Omental fat pad (tissue), 4 donors: ENCODE data around the gene UTF1. TPM values are rescaled to one million over a fixed set of nuclear protein-coding genes. Genes with fewer than 3 reads are reported as not detected.

Experiments used
- ATAC-seq: fragments of 150-250 bp; one replicate; pipeline ENCODE4 v1.9.1; 2016; ENCODE audit warnings: mild to moderate bottlenecking, moderate library complexity; ENCODE audit not compliant: low FRiP score
- DNase-seq: peaks from one replicate; pipeline ENCODE4 v3.0.0-alpha.2; 2019; ENCODE audit warnings: low spot score
- total RNA-seq, 4 donors: library from RNA; depleted of rRNA; stranded (reverse); fragments of >200 nt; gene quantifications; one replicate each; pipeline ENCODE4 v1.1.0, GENCODE V29; 2016
- TF ChIP-seq, protein P1 (sequence below), 3 donors: fragments of 450-650 bp; IDR thresholded peaks; one replicate each; pipeline ENCODE4 v1.5.1; 2016 to 2017; ENCODE audit warnings: antibody characterized with exemption in 3 of 3, mild to moderate bottlenecking in 3 of 3, moderate library complexity in 2 of 3

The UTF1 gene
- total RNA-seq, 4 donors from 2014 or later: not detected

DNA sequence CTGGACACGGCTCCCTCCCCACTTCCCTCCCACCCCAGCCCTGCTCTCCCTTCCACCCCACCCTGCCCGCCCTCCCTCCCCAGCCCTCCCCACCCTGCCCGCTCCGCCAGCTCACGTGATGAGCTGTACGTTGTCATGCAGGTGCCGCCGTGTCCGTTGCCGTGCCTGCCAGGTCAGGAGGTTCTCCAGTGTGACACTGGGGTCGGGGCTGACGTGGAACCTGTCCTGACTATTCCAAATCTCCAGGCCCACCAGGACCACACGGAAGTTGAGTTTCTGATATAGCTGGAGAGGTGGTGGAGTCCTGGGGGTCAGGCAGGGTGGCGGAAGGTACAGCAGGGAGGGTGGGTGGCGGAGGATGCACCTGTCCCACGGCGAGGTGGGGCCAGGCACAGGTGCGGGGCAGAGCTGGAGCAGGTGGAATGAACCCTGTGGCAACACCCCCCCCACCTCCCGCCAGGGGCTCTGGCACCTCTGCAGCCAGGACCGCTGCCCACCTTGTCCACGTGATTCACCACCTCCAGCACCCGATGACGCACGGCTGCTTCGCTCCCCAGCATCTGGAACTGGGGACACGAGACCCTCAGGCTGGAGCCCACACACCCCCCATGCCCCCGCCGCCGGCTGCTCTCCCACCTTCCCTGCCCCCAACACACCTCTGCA lies 42.4 kb downstream of the UTF1 start:
- TF ChIP-seq, protein P1, sequence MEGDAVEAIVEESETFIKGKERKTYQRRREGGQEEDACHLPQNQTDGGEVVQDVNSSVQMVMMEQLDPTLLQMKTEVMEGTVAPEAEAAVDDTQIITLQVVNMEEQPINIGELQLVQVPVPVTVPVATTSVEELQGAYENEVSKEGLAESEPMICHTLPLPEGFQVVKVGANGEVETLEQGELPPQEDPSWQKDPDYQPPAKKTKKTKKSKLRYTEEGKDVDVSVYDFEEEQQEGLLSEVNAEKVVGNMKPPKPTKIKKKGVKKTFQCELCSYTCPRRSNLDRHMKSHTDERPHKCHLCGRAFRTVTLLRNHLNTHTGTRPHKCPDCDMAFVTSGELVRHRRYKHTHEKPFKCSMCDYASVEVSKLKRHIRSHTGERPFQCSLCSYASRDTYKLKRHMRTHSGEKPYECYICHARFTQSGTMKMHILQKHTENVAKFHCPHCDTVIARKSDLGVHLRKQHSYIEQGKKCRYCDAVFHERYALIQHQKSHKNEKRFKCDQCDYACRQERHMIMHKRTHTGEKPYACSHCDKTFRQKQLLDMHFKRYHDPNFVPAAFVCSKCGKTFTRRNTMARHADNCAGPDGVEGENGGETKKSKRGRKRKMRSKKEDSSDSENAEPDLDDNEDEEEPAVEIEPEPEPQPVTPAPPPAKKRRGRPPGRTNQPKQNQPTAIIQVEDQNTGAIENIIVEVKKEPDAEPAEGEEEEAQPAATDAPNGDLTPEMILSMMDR (IDR thresholded peaks at IDR 0.05): no peak
- DNase-seq (no peak), ATAC-seq (no peak)

- TF ChIP-seq, protein P1 (IDR thresholded peaks at IDR 0.05): no peak
- DNase-seq (no peak), ATAC-seq (no peak)
Observed at GRCh38 chr10:133272964-133273420, 43.0 kb downstream of the UTF1 start.

DNA sequence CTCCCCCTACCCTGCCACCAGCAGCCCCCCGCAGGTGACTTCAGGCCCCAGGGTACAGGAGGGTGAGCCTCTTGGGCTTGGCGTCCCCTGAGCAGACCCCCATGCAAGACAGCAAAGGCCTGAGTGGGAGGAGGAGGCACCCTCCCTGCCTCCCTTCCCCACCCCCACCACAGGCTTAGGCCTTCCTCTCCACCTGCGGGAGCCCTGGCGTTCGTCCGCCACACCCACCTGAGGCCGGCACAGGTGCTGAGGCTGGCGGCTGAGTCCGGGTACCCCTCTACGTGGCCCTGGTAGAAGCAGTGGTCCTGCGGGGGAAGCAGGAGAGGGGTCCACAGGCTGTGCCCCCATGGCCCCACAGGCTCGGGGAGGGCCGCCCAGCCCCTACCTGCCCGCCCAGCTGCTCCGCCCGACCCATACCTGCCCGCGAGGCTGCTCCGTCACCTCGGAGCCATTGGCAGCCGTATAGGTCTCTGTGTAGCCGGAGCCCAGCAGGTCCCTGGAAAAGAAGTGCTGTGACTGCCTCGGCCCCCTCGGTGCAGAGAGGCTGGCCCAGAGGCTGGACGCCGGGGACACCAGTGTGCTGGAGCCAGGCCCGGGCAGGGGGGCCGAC lies 43.6 kb downstream of the UTF1 start:
- ATAC-seq (no peak), DNase-seq (no peak)
- TF ChIP-seq, protein P1 (IDR thresholded peaks at IDR 0.05): no peak

DNA sequence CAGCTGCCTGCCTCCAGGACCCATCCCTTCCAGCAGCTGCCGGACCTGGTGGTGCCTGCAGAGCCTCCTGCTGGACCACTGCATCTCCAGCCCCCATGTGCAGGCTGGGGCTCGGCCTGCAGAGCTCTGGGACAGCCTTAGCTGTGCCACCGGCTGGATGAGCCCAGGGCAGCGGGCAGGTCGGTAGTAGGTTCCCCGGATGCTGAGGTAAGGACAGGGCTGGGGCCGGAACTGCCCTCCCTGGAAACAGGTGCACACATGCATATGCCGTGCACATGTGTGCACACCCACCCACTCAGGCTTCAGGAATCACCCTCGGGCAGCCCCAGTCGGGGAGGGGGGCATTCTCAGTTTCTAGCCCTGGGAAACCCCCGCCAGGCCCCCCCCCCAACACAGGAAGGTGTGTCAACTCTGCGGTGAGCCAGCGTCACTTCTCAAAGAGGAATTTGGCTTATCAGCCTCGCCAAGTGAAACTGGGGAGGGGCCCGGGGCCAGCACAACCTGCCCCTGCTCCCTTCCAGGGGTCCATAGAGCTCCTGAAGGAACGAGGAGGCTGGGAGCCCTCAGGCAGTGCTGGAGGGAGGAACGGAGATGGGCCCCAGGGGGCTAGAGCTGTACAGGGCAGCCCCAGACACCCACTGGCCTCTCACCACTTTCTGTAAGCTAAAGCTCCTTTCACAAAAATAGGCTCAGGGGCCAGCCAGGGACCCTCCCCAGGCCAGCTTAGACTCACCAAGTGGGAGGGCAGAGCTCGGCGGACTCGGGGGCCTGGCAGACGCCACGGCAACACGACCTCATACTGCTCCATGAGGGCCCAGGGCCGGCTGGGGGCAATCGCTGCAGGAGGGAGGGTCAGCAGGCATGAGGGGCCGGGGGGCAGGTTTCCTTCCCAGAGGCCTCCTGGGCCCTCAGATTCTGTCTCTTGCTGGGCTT lies 45.0 kb downstream of the UTF1 start:
- ATAC-seq (no peak), DNase-seq (no peak)
- TF ChIP-seq, protein P1 (IDR thresholded peaks at IDR 0.05): no peak

DNA sequence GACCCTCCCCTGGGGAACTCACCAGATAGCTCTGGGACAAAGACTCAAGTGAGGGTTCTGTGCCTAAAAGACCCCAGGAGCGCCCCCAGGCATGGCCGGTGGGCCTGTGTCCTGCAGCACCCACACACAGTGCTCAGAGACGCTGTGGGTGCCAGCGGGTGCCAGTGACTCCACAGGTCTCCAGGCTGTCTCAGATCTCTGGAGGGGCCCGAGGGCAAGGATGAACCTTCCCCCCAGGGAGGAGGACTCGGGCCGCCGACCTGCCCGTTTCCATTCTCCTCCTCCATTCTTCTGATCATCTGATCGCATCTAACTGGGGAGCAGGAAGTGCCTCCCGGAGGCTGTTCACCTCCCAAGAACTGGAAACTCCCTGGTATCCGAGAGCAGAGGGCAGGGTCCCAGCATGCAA lies 45.7 kb downstream of the UTF1 start:
- TF ChIP-seq, protein P1 (IDR thresholded peaks at IDR 0.05): no peak
- ATAC-seq: no peak

GRCh38 chr10:133276100-133276434 lies 46.0 kb downstream of the UTF1 start:
- ATAC-seq (no peak), DNase-seq (no peak)
- TF ChIP-seq, protein P1 (IDR thresholded peaks at IDR 0.05): no peak

More for the DNA sequence above, 45.7 kb downstream of the UTF1 start:
- DNase-seq: no peak
